ENCODE measurements around the gene DYDC1.
"Not testable (repeated sequence)": the region's sequence is repeated elsewhere in the genome, so short reads cannot be mapped to it uniquely, and the experiment has no call there.

The DYDC1 gene

GRCh38 chr10:80356563-80356988, at the start of gene DYDC1, which contains the start of gene DYDC2:
DYDC1 (minus strand) TSS chr10:80356755; CDS start chr10:80352601, 4,154 bp downstream.
DYDC2 (plus strand) TSS chr10:80356781; CDS start chr10:80362444, 5,663 bp downstream.
- DNase-seq (ENCODE audit: low read depth): no peak

- no peak for DNase-seq (ENCODE audit: low read depth)
These were observed 49.6 kb upstream of the DYDC1 start for GRCh38 chr10:80406204-80406603.

- DNase-seq (ENCODE audit: low read depth): no peak
These were observed 49.1 kb upstream of the DYDC1 start for GRCh38 chr10:80405626-80406025.

GRCh38 chr10:80405035-80405434, 48.5 kb upstream of the DYDC1 start:
- no peak for DNase-seq (ENCODE audit: low read depth)

- no peak for DNase-seq (ENCODE audit: low read depth)
These were observed 43.7 kb upstream of the DYDC1 start for GRCh38 chr10:80400136-80400804.

- DNase-seq (ENCODE audit: low read depth): no peak
These were observed 40.5 kb upstream of the DYDC1 start for GRCh38 chr10:80397014-80397413.

- DNase-seq (ENCODE audit: low read depth): no peak
These were observed 37.9 kb upstream of the DYDC1 start for GRCh38 chr10:80394358-80394916.

GRCh38 chr10:80392250-80392649, 35.7 kb upstream of the DYDC1 start:
- no peak for DNase-seq (ENCODE audit: low read depth)

GRCh38 chr10:80390740-80391139, 34.2 kb upstream of the DYDC1 start:
- no peak for DNase-seq (ENCODE audit: low read depth)

- peak; percentile 11 for DNase-seq (ENCODE audit: low read depth)
These were observed 26.4 kb upstream of the DYDC1 start for GRCh38 chr10:80382989-80383388.

GRCh38 chr10:80380185-80380584, 23.6 kb upstream of the DYDC1 start:
- no peak for DNase-seq (ENCODE audit: low read depth)

- DNase-seq (ENCODE audit: low read depth): no peak
These were observed 23.1 kb upstream of the DYDC1 start for GRCh38 chr10:80379701-80380100.

GRCh38 chr10:80373502-80373901, 16.9 kb upstream of the DYDC1 start:
- DNase-seq (ENCODE audit: low read depth): no peak

- DNase-seq (ENCODE audit: low read depth): no peak
These were observed 16.1 kb upstream of the DYDC1 start for GRCh38 chr10:80372675-80373074.

- DNase-seq (ENCODE audit: low read depth): no peak
These were observed 14.9 kb upstream of the DYDC1 start for GRCh38 chr10:80371467-80371866.

- DNase-seq (ENCODE audit: low read depth): no peak
These were observed 9.0 kb upstream of the DYDC1 start for GRCh38 chr10:80365510-80365909.

- no peak for DNase-seq (ENCODE audit: low read depth)
These were observed 3.1 kb upstream of the DYDC1 start for GRCh38 chr10:80359644-80360043.

- DNase-seq (ENCODE audit: low read depth): not testable (repeated sequence)
These were observed 2.4 kb upstream of the DYDC1 start for GRCh38 chr10:80358925-80359324.

GRCh38 chr10:80357851-80358125, 1.2 kb upstream of the DYDC1 start:
- no peak for DNase-seq (ENCODE audit: low read depth)

- DNase-seq (ENCODE audit: low read depth): no peak
These were observed 665 bp upstream of the DYDC1 start for GRCh38 chr10:80356989-80357850.

- DNase-seq (ENCODE audit: low read depth): no peak
These were observed 5.3 kb downstream of the DYDC1 start for GRCh38 chr10:80351220-80351619.

- DNase-seq (ENCODE audit: low read depth): no peak
These were observed 6.3 kb downstream of the DYDC1 start for GRCh38 chr10:80350251-80350650.

- no peak for DNase-seq (ENCODE audit: low read depth)
These were observed 11.6 kb downstream of the DYDC1 start for GRCh38 chr10:80344912-80345311.

Measured in activated T-cell treated with anti-CD3 and anti-CD28 coated beads for 1 hour (primary cell).